Measurements from ENCODE around the gene IQSEC2.
A peak's percentile ranks its signal among the peaks of the same experiment; 100 is the strongest.

Gene IQSEC2

DNA sequence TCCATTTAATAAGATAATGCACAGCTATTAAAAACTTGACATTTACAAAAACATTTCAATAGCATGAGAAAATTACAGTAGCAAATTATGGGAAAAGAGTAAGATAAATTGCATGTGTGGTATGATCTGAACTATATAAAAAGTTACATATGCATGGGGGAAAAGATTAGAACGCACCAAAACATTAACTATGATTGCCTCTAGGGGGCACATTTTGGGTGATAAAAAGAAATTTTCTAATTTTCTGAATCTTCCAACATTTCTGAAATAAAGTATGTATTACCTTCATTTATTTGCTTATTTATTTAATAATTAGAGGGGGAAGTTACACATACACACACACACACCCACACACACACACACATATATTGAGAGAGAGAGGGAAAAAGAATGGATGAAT, 36.8 kb downstream of the IQSEC2 start:
- DNase-seq (ENCODE audit: low read depth), result no peak

- DNase-seq (ENCODE audit: low read depth), result no peak
Observed at GRCh38 chrX:53242310-53242709, 39.1 kb downstream of the IQSEC2 start.

- no peak for DNase-seq (ENCODE audit: low read depth)
Observed at GRCh38 chrX:53241558-53241957, 39.8 kb downstream of the IQSEC2 start.

DNA sequence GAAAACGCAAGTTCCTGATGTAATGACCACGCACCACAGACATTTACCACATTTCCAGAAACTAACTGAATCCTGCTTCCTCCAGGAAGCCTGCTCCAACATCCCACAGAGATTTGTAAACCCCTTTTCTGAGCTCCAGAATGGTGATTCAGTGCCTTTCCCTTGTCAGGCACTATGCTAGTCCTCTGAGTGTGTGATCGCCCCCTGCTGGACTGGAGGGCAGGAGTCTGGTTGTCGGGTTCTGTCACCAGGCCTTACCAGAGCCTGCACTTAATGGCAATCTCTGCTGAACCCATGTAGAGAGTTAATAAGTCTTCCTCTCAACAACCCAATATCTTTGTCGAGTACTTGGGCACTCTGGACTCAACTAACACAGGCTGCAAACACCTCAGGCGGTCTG, 41.9 kb downstream of the IQSEC2 start:
- no peak for DNase-seq (ENCODE audit: low read depth)

- DNase-seq (ENCODE audit: low read depth), result no peak
Observed at GRCh38 chrX:53237056-53237455, 44.3 kb downstream of the IQSEC2 start.

GRCh38 chrX:53236025-53236679, 45.2 kb downstream of the IQSEC2 start:
- DNase-seq (ENCODE audit: low read depth), result no peak

DNA sequence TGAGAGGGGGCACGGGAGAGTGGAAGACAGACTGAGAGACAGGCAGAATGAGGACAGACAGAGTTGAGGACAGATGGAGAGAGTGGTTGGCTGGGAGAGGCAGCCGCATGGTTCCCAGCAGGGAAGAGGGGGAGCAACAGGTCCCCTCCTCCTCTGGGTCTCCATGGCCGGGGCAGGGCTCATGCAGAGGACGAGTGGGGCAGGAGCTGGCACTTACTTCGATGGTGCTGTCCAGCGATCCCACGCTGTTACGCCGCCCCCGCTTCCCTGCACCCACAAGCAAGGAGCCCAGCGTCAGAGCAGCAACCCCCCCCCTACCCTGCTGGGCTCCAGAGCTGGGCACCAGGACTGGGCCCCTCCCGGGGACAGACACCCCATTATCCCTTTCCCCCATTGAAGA, 45.8 kb downstream of the IQSEC2 start:
- no peak for DNase-seq (ENCODE audit: low read depth)

GRCh38 chrX:53234484-53234883, 46.9 kb downstream of the IQSEC2 start:
- DNase-seq (ENCODE audit: low read depth), result no peak

GRCh38 chrX:53233536-53233935, 47.8 kb downstream of the IQSEC2 start:
- DNase-seq (ENCODE audit: low read depth), result no peak

GRCh38 chrX:53230116-53230515, 51.3 kb downstream of the IQSEC2 start:
- no peak for DNase-seq (ENCODE audit: low read depth)

DNA sequence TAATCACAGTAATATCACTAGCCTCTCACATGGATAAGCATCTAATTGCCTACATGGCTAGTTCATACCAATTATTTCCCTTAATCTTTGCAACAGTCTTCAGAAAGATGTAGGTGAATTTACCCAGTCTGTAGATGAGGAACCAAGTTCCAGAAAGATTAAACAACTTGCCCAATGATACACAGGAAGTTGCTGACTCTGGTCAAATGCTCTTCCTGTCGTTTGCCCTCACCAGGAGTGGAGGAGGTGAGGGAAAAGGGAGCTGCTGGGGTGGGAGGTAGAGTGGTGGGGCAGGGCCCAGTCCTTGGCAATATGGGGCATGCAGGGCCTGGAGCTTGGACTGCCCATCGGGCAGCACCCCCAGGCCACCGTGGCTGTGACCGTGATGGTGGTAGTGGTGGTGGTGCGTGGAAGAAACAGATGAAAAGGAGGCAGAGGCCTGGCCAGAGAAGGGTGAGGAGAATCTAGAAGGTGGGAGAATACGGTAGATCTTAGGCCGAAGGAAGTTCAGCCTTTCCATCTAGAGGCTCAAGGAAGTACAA, 54.1 kb downstream of the IQSEC2 start:
- no peak for DNase-seq (ENCODE audit: low read depth)

DNA sequence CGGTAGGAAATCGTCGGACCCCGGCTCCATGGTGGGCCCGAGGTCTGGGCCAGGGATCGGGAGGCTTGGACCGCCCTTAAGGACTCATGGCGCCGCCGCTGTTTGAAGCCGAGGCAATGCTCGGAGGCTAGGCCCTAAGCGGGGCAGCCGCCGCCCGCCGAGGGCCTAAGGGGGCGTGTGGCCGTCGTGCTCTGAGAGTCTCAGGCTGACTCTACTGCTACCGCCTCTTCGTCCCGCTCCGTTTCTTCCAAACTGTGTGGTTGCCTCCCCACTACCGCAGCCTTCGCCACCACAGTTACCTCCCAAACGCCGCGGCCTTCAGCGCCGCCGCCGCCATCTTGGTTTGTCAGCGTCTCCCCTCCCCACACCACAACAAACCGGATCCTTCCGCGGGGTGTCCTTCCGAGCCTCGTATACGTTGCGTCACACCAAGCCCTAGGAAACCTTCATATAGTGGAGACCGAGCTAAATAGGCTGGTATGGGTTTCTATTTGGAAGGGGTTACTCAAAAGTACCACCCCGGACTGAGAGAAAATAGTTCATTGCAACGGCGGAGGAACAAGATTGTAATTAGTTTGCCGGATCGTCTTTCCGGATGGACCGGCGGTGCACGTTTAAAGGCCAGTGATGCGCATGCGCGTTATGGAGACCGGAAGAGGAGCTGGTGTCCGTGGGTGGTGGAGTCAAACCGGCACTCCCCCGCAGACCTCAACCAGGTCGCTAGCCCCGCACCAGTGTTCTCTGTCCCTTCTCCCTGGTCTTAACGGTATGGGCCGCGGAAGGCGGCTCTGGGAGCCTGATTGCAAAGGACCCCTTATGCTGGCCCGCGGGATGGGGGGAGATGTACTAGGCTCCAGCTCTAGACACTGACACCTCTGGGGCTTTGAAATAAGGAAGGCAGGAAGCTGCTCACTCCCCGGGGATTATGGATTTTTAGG, 56.3 kb downstream of the IQSEC2 start, which contains the start of gene KDM5C:
Gene KDM5C (minus strand): TSS at position 348 of the 938 bp plus-strand sequence. CDS start 318 bp downstream, at position 30.
- DNase-seq (ENCODE audit: low read depth), result peak; percentile 88

- no peak for DNase-seq (ENCODE audit: low read depth)
Observed at GRCh38 chrX:53223955-53224859, 57.2 kb downstream of the IQSEC2 start.

GRCh38 chrX:53223068-53223693, 58.2 kb downstream of the IQSEC2 start:
- no peak for DNase-seq (ENCODE audit: low read depth)
